DOHH2 (cell line): Measurements from ENCODE around the gene MACF1.

Source experiments
- CTCF ChIP-seq: fragments of 200-600 bp; sonication (generic); IDR thresholded peaks from one replicate; pipeline ENCODE4 v1.5.1; 2014; ENCODE audit warnings: antibody characterized with exemption, mild to moderate bottlenecking, low read depth, low read length; ENCODE audit not compliant: poor library complexity, severe bottlenecking
- EZH2phosphoT487 ChIP-seq: fragments of 200-600 bp; sonication (generic); IDR thresholded peaks from 2 replicates; pipeline ENCODE4 v1.6.1; 2017; ENCODE audit warnings: borderline replicate concordance, mild to moderate bottlenecking, antibody characterized with exemption, low read length, moderate library complexity, mixed read lengths

- TF ChIP-seq CTCF (no peak), EZH2phosphoT487 (no peak)
Observed at GRCh38 chr1:39500862-39501389, 296.4 kb downstream of the MACF1 start.
